Central memory CD8-positive, alpha-beta T cell (primary cell): Measurements from ENCODE around the gene HSPA12A.

Experiments used
- ATAC-seq: fragments of 150-1000 bp; cut with Tn5 transposase; replicated peaks from 2 replicates; pipeline ENCODE4 v1.10.0; 2022; ENCODE audit warnings: mild to moderate bottlenecking, moderate FRiP score, moderate number of reproducible peaks; ENCODE audit not compliant: poor library complexity, severe bottlenecking; ENCODE audit errors: extremely low read depth
- DNase-seq, 2 donors: peaks; one replicate each; pipeline ENCODE4 v3.0.0; 2021; ENCODE audit warnings: low spot score in 2 of 2
- H3K27ac Mint-ChIP-seq: one replicate; pipeline ENCODE4 v1.8.0; 2022; ENCODE audit warnings: low read depth, mild to moderate bottlenecking, moderate library complexity, mixed read lengths
- H3K27me3 Mint-ChIP-seq: one replicate; pipeline ENCODE4 v1.8.0; 2022; ENCODE audit warnings: mixed read lengths
- H3K36me3 Mint-ChIP-seq: one replicate; pipeline ENCODE4 v1.8.0; 2022; ENCODE audit warnings: mild to moderate bottlenecking, moderate library complexity, mixed read lengths; ENCODE audit not compliant: insufficient read depth
- H3K4me1 Mint-ChIP-seq: one replicate; pipeline ENCODE4 v1.8.0; 2022; ENCODE audit warnings: mixed read lengths
- H3K4me3 Mint-ChIP-seq: one replicate; pipeline ENCODE4 v1.8.0; 2022; ENCODE audit warnings: mild to moderate bottlenecking, moderate library complexity, mixed read lengths
- H3K9me3 Mint-ChIP-seq: one replicate; pipeline ENCODE4 v1.8.0; 2022; ENCODE audit warnings: mixed read lengths

HSPA12A gene

DNA sequence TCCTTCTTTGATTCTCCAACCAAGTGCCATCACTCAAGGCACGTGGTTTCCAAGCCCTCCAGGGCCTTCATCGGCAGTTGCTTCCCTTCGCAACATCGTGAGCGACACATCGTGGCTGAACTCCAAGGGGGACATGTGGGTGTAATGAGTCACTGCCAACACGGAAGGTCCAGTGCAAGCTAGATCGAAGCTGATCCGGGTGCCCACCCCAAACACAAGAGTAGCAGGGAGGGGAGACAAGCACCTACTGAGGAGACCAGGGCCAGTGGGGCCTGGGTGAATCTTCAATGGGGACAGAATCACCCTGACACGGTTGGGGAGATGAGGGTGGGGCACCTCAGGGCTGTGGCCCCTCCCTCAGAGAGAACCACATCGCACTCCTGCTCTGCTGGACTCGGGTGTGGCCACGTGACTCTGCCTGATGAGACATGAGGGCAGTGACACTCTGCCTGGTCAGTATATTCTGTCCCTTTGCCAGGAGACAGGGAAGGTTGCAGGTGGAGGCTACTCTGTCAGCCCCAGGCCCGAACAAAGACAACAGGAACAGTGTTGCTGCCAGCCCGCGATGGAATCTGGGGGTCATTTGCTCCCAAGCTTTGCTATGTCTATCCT is 36.8 kb upstream of the HSPA12A start:
- DNase-seq = no peak
- peaks cover 26% of the 10 kb centered on the region for H3K27me3 Mint-ChIP-seq
- no peak for ATAC-seq
- H3K4me1 Mint-ChIP-seq = no peaks in the 10 kb centered on the region
- H3K9me3 Mint-ChIP-seq = no peaks in the 10 kb centered on the region
- no peak overlapping the region for H3K27ac Mint-ChIP-seq
- H3K36me3 Mint-ChIP-seq = peaks cover 2% of the 10 kb centered on the region
- H3K4me3 Mint-ChIP-seq = no peak overlapping the region

DNA sequence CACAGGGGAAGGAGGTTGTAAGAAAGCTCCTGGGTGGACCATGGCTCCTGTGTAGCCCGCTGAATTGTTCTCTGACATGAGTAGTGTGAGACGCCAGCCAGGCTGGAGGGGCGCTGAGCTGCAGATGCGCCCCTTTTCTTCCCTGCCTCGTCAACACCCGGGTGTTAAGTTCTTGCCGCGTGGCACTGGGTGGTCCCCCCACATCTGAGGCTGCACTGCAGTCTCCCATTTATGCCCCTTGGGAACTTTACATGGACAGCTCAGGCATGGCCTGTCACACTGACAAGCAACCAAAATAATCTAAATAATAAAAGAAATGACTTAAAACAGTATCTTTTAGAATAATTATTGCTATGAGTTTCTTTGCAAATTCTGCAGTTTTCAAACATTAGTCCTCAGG is 34.6 kb upstream of the HSPA12A start:
- H3K27ac Mint-ChIP-seq = no peak overlapping the region
- H3K4me3 Mint-ChIP-seq = no peak overlapping the region
- H3K36me3 Mint-ChIP-seq = peaks cover 2% of the 10 kb centered on the region
- DNase-seq = no peak
- H3K27me3 Mint-ChIP-seq = peaks cover 26% of the 10 kb centered on the region
- no peaks in the 10 kb centered on the region for H3K4me1 Mint-ChIP-seq
- no peaks in the 10 kb centered on the region for H3K9me3 Mint-ChIP-seq
- no peak for ATAC-seq

DNA sequence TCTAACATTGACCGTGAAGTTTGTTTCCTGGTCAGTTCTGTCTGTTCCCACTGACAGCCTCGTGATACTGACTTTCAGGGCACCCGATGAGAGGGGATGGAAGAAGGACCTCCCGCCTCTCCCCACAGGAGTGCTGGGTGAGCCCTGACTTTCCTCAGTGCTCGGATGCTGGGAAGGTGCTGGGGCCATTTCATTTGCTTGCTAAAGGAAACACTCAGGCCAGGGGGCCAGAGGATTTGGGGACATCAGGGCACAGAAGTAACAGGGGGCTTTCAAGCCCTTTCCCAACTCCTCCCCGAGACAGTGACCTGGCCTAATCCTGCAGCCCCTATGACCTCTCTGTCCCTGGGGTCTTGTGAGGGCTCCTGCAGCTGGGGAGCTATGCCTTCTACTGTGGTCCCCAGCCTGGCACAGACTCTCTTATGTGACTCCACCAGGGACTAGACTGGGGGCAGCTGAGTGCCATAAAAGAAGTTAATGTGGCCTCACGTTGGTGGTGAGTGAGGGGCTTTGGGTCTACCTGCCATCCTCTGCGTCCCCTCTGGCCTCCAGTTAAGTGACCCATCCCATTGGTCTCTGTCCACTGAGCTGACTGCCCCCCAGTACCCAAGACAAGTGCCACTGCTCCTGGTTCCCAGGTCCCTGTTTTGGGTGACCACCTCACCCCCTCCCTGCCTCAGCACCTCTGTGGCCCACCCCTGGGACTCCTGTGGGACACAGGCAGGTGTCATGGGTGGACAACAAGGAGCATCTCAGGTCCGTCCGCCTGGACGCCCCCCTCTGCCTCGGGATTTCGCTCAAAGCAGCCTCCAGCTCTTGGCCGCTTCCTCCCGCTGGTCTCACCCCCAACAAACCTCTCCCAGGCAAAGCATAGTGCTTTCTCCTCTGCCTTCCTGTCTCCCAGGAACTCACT is 33.4 kb upstream of the HSPA12A start:
- no peak overlapping the region for H3K4me3 Mint-ChIP-seq
- H3K36me3 Mint-ChIP-seq = peaks cover 2% of the 10 kb centered on the region
- no peaks in the 10 kb centered on the region for H3K9me3 Mint-ChIP-seq
- H3K4me1 Mint-ChIP-seq = no peaks in the 10 kb centered on the region
- H3K27ac Mint-ChIP-seq = no peak overlapping the region
- ATAC-seq = no peak
- DNase-seq = no peak
- H3K27me3 Mint-ChIP-seq = peaks cover 29% of the 10 kb centered on the region

DNA sequence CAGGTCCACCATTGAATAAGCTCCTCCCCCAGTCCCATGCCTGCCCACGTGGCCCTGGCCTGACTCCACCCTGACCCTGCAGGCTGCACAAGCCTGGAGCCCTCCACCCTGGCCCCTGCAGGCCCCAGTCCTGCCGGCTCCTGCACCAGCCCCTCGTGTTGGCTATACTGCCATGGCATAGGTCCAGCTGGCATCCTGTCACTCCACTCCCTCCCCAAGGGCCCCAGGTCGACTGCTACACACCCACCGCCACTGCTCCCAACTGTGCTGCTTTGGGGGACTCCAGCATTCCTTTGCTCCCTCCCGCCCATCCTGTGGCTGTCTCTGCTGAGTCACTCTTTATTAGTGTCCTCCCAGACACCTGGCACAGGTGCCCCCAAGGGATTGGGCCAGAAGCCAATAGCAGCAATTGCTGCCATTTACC is 32.4 kb upstream of the HSPA12A start:
- Mint-ChIP-seq H3K36me3 (peaks cover under 1% of the 10 kb centered on the region), H3K27me3 (peaks cover 39% of the 10 kb centered on the region)
- ATAC-seq = no peak

DNA sequence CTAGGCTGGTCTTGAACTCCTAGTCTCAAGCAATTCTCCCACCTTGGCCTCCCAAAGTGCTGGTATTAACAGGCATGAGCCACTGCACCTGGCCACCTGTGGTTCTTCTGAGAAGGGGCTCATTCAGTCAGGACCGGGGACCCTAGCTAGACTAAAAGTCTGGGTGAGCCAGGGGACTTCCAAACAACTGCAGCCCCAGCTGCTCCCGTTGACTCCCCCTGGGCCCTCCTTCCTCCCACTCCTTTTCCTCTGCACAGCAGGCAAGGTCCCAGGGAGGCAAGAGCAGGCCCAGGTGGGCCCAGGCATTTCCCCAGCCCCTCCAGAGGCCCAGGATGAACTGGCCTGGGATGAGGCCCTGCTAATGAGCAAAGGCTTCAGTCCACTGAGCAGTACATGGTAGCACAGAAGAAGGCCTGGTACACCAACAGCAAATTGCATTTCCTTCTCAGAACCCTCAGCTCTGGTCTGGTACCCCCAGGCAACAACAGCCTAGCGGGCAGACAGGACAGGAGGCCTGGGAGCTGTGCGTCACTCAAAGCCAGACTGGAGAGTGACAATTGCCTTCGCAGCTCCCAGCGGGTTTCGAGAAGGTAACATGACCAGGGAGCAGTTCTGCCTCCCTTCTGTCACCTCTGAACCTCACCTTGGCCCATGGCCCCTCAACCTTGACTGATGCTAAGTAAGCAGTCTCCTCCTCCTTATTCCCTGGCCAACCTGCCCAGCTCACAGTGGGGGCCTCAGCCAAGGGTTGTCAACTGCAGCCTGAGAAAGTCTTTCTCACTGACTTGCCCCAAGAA is 30.7 kb upstream of the HSPA12A start:
- Mint-ChIP-seq H3K36me3 (no peaks in the 10 kb centered on the region), H3K27ac (no peak overlapping the region), H3K4me1 (no peaks in the 10 kb centered on the region), H3K4me3 (no peak overlapping the region), H3K27me3 (peaks cover 54% of the 10 kb centered on the region), H3K9me3 (no peaks in the 10 kb centered on the region)
- ATAC-seq = no peak
- DNase-seq = no peak

More for the DNA sequence above, 32.4 kb upstream of the HSPA12A start:
- H3K9me3 Mint-ChIP-seq = no peaks in the 10 kb centered on the region
- no peaks in the 10 kb centered on the region for H3K4me1 Mint-ChIP-seq
- no peak overlapping the region for H3K4me3 Mint-ChIP-seq
- H3K27ac Mint-ChIP-seq = no peak overlapping the region
- no peak for DNase-seq

DNA sequence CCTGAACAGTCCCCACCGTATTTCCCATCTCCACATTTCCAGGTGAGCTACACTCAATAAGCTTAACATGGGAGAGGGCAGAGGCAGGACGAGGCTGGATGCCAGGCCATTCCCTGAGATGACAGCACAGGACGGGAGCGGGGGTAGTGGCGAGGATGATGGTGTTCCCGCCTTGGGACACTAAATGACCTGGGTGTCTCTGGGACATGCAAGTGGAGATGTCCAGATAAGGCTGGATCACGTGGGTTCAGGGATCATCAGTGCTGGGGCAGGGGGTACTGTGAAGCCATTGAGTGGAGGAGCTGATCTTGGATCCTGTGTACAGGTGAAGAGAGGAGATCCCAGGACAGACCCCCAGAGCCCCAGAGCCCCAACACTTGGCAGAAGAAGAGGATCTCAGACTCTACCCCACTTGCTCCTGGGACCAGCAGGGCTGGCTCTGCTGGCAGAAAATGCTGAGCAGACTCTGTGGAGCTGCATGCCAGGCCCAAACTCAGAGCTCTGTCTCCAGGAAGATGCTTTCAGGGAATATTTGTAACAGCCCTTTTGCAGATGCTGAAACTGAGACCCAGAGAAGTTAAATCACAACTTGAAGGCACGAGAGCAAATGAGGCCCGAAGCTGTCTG is 29.7 kb upstream of the HSPA12A start:
- Mint-ChIP-seq H3K27ac (no peak overlapping the region), H3K4me3 (no peak overlapping the region), H3K36me3 (no peaks in the 10 kb centered on the region), H3K4me1 (no peaks in the 10 kb centered on the region), H3K27me3 (peaks cover 55% of the 10 kb centered on the region), H3K9me3 (no peaks in the 10 kb centered on the region)
- DNase-seq = no peak
- no peak for ATAC-seq

DNA sequence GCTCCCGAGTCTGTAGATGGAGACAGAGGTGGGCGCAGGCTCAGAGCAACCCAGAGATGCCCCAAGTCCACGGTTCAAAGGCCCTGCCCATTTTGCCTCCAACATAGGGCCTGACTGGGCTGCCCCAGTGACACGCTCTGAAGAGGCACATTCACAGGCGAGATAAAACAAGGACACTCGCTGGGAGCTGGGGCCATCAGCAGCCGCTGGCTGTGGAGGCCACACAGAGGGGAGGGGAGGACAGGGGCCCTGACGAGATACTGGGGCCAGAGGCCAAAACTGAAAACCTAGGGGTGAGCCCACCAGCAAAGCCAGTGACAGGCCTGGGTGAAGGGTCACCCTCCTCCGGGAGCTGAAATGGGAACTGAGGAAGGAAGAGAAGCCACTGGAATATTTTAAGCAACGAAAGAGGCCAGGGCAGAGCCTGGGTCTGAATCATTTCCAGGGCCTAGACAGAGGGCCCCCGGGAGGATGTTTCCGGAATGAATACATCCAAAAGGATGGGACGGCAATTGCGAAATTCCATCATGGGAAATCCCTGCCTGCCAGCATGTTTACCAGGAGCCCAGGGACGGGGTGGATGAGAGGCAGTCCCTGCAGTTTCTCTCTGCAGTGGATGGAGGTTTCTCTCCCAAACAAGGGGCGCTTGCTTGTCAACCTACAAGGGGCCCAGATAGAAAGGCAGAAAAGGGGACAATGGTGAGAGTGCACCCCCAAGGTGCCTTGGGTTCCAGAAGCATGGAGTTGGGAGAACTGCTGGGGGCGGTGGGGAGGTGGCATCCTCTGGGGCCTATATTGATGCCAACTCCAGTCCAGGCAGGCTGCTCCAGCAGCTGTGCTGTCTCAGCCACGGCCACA is 29.0 kb upstream of the HSPA12A start:
- H3K27ac Mint-ChIP-seq = no peak overlapping the region
- no peaks in the 10 kb centered on the region for H3K36me3 Mint-ChIP-seq
- no peak overlapping the region for H3K4me3 Mint-ChIP-seq
- H3K27me3 Mint-ChIP-seq = peaks cover 56% of the 10 kb centered on the region
- no peaks in the 10 kb centered on the region for H3K4me1 Mint-ChIP-seq
- ATAC-seq (no peak), DNase-seq (no peak)
- H3K9me3 Mint-ChIP-seq = no peaks in the 10 kb centered on the region

DNA sequence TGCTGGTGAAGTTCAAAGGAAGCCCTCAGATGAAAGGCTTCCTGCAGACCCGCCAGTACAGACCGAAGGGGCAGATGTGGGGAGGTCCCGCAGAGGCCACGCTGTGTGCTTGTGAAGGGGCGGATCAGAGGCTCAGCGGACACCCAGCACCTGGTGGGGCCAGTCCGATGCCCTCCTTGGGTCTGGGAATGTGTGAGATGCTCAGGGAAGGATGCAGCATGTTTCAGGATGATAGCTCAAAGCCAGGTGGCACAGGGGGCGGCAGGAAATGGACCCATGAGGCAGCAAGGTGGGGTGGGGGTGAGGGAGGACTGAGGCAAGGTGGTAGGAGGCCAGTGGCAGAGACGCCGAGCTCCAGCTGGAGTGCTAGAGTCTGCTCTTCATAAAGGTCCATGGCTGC is 27.9 kb upstream of the HSPA12A start:
- no peaks in the 10 kb centered on the region for H3K4me1 Mint-ChIP-seq
- peaks cover 58% of the 10 kb centered on the region for H3K27me3 Mint-ChIP-seq
- H3K4me3 Mint-ChIP-seq = no peak overlapping the region
- H3K27ac Mint-ChIP-seq = no peak overlapping the region
- DNase-seq (no peak), ATAC-seq (no peak)
- H3K36me3 Mint-ChIP-seq = no peaks in the 10 kb centered on the region
- no peaks in the 10 kb centered on the region for H3K9me3 Mint-ChIP-seq

DNA sequence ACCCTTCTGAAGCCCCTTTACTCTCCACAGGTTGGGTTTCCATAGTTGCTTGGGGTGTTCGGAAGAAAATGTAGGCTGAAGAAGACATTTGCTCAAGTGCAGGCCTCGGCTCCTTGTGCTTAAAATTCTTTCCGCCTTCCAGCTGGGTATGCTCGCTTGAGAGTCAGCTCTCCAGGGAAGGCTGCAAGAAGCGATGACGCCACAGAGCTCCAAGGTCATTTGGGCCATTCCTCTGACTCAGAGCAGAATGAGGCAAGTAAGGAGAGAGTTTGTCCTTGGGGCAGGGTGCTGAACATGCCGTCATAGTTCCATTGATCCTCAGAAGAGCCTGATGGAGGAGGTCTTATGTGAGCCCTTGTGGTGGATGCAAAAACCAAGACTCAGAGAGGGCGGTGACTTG is 27.4 kb upstream of the HSPA12A start:
- H3K9me3 Mint-ChIP-seq = no peaks in the 10 kb centered on the region
- H3K27ac Mint-ChIP-seq = no peak overlapping the region
- DNase-seq (no peak), ATAC-seq (no peak)
- no peaks in the 10 kb centered on the region for H3K4me1 Mint-ChIP-seq
- peaks cover 54% of the 10 kb centered on the region for H3K27me3 Mint-ChIP-seq
- no peak overlapping the region for H3K4me3 Mint-ChIP-seq
- H3K36me3 Mint-ChIP-seq = no peaks in the 10 kb centered on the region

DNA sequence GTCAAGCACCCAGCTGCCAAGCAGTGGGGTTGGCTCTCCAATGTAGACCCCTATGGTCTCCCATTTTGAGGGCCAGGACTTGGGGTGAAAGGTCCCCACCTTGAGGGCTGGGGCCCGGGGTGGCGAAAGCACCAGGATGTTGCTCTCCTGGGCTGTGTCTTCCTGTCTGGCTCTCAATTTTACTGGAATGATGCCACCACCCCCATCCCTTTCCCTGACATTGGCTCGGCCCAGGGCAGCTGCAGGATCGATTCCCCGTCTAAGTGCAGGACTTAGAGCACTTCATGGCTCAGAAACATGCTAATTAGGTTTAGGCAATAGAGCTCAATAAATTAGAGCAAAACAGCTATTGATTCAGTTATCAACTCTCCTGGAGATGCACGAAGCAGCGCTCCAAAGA is 27.0 kb upstream of the HSPA12A start:
- no peak for DNase-seq
- Mint-ChIP-seq H3K9me3 (no peaks in the 10 kb centered on the region), H3K4me1 (no peaks in the 10 kb centered on the region), H3K4me3 (no peak overlapping the region), H3K36me3 (no peaks in the 10 kb centered on the region), H3K27ac (no peak overlapping the region), H3K27me3 (peaks cover 50% of the 10 kb centered on the region)
- ATAC-seq = no peak

DNA sequence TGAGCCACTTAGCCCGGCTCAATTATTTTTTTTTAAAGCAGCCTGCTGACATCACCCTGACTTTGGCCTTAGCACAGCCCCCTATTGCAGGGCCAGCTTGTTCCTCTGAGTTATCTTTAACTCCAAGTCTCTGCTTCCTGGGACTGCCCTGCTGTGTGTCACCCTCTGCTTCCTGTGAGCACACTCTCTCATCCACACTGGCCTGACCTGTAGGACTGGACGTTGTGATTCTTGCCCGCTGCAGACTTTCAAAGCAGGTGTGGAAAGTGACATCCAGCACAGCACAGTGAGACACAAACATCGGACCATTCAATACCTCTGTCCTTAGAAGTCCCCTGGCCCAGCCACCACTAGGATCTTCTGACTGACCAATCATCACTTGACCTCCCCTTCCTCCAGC is 26.4 kb upstream of the HSPA12A start:
- H3K36me3 Mint-ChIP-seq = no peaks in the 10 kb centered on the region
- DNase-seq = no peak
- H3K27me3 Mint-ChIP-seq = peaks cover 56% of the 10 kb centered on the region
- H3K9me3 Mint-ChIP-seq = no peaks in the 10 kb centered on the region
- no peak overlapping the region for H3K4me3 Mint-ChIP-seq
- H3K27ac Mint-ChIP-seq = no peak overlapping the region
- no peaks in the 10 kb centered on the region for H3K4me1 Mint-ChIP-seq
- ATAC-seq = no peak
